SK-N-MC (cell line): ENCODE results near the gene PLXNA4.

ENCODE experiments used
- EZH2 ChIP-seq: fragments of 200-600 bp; sonication (generic); IDR thresholded peaks from one replicate; pipeline ENCODE4 v1.6.1; 2017; ENCODE audit warnings: antibody characterized with exemption
- FOXP2 ChIP-seq: optimal IDR thresholded peaks from 2 replicates; pipeline ENCODE3; 2011; ENCODE audit warnings: mild to moderate bottlenecking, moderate library complexity; ENCODE audit not compliant: insufficient read depth; ENCODE audit errors: extremely low read length, control extremely low read depth
- POLR2AphosphoS5 ChIP-seq: IDR thresholded peaks from 2 replicates; pipeline ENCODE4 v1.6.1; 2012; ENCODE audit warnings: mild to moderate bottlenecking, low read depth, low read length, borderline replicate concordance

GRCh38 chr7:132220060-132220459 lies 356.2 kb downstream of the PLXNA4 start:
- TF ChIP-seq EZH2 (no peak), POLR2AphosphoS5 (no peak), FOXP2 (no peak)
